NT2/D1 (cell line): ENCODE measurements around the gene MRPS15.

Source experiments
- SUZ12 ChIP-seq: IDR thresholded peaks from 2 replicates; pipeline ENCODE4 v1.6.1; 2011; ENCODE audit not compliant: insufficient read length, insufficient read depth; ENCODE audit errors: extremely low read depth
- YY1 ChIP-seq: IDR thresholded peaks from 2 replicates; pipeline ENCODE4 v1.6.1; 2011; ENCODE audit not compliant: insufficient read length, insufficient read depth
- ZNF274 ChIP-seq: IDR thresholded peaks from 2 replicates; pipeline ENCODE4 v1.6.1; 2011; ENCODE audit warnings: mild to moderate bottlenecking, low read depth, low read length

- no peak for TF ChIP-seq SUZ12
- TF ChIP-seq YY1, result no peak
- no peak for TF ChIP-seq ZNF274
Observed at GRCh38 chr1:36494971-36495370, 30.8 kb upstream of the MRPS15 start.
